GDM1 (cell line): ENCODE data around the gene CD22.

Source experiments
- DNase-seq: peaks from one replicate; lab custom pipeline; 2025; lab: John Stamatoyannopoulos, UW

Gene CD22

DNA sequence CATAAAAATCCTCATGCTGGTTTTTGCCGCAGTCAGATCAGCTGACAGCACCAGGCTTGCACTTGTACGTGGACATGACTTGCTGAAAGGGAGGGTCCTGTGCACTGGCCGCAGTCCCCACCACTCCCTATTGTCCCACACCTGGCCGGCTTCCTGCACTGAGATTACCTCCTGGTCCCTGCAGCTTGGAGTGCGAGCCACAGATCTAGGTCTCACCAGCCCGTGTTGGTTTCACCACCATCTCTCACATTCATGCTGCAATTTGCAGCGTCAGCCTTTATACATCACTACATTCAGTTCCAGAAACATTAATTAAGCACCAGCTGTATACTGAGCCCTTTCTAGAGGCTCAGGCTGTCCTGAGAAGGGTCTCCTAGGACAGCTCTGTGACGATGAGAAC, 15.0 kb upstream of the CD22 start:
- no peak for DNase-seq

DNA sequence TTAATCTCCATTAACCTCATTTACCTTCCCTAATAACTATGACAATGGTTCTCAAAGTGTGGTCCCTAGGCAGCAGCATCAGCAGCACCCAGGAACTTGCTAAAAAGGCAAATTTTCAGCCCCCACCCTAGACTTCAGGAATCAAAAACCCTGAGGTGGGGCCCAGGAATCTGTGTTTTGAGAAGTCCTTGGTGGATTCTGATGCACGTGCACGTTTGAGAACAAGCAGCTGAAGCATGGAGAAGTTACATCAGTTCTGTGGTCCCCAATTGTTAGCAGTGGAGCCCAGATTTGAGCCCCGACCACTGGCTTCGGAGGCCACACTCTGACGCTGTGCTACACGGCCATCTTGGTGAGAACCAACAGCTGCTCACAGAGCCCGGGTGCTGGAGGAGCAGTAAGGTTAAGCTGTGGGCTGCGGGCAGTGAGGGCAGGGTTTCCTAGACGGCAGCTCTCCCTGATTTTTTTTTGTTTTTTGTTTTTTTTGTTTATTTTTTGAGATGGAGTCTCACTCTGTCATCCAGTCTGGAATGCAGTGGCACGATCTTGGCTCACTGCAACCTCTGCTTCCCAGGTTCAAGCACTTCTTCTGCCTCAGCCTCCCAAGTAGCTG, 14.0 kb upstream of the CD22 start:
- no peak for DNase-seq

DNA sequence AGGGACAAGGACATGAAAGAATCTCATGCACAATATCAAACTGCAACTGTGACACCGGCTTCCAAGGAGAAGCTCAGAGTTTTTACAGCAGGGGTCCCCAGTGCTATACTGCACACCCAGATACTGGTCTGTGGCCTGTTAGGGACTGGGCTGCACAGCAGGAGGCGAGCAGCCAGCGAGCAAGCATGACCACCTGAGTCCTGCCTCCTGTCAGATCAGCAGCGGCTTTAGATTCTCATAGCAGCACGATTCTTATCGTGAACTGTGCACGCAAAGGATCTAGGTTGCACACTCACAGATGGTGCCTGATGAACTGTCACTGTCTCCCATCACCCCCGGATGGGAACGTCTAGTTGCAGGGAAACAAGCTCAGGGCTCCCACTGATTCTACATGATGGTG, 13.1 kb upstream of the CD22 start:
- no peak for DNase-seq

DNA sequence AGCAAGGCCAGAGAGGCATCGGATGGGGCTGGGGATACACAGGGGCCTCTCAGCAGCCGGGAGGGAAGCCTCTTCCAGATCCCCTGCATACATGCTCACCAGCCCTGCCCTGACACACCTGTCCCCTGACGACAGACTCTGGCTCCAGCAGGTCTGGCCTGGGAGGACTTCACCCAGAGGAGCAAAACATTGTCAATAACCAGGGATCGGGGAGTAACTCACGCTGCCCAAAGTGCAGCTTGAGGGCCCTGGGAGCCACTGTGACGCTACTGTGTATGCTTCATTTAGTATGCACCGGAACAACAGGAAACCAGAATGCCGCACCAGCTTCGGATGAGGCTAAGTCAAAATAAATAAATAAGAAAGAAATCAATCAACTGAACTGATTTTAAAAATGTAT, 12.4 kb upstream of the CD22 start:
- no peak for DNase-seq

DNA sequence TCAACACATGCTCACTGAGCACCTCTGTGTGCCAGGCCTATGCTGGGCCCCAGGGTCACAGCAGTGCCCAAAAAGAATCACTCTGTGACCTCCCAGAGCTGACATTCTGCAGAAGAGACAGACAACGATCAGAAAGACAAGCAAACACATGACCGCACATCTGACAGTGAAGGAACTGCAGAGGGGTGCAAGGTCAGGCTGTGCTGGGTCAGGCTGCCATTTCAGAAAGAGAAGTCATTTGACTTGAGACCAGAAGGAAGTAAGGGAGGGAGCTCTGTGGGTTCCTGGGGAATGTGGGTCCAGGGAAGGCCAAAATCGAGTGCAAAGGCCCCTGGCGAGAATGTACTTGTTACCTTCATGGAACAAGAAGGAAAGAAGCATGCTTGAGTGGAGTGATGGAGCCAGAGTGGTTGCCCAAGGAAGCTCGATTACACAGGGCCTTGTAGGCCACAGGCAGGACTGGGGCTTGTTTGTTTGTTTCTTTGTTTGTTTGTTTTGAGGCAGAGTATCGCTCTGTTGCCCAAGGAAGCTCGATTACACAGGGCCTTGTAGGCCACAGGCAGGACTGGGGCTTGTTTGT, 11.4 kb upstream of the CD22 start:
- no peak for DNase-seq

DNA sequence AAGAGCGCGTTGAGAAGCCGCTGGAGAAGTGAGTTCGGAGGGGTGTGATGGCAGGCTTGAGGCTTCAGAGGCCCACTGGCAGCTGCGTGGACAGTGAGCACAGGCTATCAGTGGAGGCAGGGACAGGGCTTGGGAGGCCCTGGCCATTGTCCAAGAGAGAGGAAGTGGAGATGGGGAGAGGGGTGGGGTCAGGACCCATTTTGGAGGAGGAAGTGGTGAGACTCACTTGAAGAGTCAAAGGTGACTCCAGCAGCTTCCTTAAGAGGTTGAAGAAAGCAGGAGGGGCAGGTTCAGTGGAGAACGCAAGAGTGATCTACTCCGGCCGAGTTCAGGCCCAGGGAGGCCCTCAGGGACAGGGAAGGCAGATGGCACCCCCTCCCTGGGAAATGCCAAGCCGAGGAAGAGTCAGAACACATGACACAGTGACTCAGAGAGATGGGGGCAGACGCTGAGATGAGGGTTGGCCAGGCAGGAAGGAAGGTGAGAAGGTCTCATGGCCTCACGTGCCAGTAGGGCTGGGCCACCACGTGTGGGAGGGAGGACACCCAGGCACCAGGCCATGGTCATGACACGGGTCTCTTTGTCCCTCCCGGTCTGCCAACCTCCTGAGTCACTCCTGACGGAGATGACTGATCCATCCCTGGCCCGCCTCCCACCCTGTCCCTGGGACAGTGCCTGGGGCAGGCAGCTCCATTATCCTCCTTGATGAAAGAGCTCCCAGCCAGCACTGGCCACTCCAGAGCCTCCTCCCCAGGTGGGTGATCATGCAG, 10.1 kb upstream of the CD22 start:
- no peak for DNase-seq

GRCh38 chr19:35320065-35320713, 8.8 kb upstream of the CD22 start:
- DNase-seq, result peak; percentile 11

DNA sequence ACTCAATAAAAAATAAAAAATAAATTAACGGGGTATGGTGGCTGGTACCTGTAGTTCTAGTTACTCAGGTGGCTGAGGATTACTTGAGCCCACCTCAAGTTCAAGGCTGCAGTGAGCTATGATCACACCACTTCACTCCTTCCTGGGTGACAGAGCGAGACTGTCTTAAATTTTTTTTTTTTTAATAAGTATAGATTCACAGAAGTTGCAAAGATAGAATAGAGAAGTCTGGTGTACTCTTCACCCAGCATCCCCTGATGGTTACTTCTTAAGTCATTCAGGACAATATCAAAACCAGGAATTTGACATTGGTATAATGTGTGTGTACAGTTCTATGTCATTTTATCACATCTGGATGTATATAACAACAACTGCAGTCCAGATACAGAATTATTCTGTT, 7.7 kb upstream of the CD22 start:
- no peak for DNase-seq

DNA sequence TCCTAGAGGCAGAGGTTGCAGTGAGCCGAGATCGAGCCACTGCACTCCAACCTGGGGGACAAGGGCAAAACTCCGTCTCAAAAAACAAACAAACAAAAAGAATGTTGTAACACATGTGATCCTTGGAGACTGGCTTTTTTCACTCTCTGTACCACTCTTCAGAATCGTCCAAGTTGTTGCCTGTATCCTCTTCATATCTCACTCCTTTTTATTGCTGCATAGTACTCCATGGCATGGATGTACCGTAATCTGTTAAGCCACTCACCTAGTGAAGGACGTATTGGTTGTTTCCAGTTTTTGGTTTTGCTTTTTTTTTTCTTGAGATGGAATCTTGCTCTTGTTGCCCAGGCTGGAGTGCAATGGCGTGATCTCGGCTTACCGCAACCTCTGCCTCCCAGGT, 7.0 kb upstream of the CD22 start:
- no peak for DNase-seq

GRCh38 chr19:35327642-35328041, 1.3 kb upstream of the CD22 start:
- DNase-seq, result no peak

- no peak for DNase-seq
Observed at GRCh38 chr19:35329323-35329722, 336 bp downstream of the CD22 start.

- DNase-seq, result no peak
Observed at GRCh38 chr19:35330475-35330874, 1.5 kb downstream of the CD22 start.

GRCh38 chr19:35331551-35332214, 2.7 kb downstream of the CD22 start:
- no peak for DNase-seq

DNA sequence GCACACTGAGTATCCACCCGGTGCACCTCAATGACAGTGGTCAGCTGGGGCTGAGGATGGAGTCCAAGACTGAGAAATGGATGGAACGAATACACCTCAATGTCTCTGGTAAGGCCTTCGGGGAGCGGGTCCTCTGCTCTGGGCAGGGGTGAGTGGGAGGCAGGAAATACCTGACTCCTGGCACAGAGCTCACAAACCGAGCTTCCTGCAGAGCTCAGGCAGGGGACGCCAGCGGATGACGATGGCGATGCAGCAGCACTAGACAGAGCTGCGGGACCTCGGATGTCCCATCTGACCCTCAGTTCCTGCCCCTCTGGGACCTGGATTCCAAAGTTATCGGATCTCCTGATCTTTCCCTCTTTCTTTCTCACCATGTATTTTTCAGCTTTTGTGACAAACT, 3.8 kb downstream of the CD22 start:
- DNase-seq, result no peak

- no peak for DNase-seq
Observed at GRCh38 chr19:35334144-35334753, 5.3 kb downstream of the CD22 start.

DNA sequence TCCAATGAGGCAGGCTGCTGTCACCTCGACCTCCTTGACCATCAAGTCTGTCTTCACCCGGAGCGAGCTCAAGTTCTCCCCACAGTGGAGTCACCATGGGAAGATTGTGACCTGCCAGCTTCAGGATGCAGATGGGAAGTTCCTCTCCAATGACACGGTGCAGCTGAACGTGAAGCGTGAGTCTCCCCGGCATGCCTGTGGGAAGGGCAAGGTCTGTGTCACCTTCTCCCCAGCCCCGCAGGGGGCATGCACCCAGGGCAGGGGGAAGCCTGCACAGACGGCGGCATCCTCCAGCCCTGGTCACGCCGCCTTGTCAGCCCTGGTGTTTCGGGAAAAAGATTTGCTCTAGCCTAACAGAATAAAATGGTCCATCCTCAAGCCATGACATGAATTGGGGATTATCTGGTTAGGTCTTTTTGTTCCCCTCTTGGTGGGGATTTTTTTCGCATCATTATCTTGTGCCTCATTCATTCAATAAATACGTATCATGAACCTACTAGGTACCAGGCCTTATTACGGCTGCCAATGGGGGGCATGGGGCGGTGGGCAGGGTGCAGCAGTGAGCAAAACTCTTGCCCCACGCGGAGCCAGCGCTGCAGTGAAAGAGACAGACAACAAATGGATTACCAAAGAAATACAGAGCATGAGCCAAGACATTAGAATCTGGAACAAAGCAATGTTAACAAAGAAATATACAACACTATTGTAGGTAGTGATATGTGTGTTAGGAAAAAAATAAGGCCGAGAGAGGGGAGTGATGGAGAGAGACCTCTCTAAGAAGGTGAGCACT, 7.4 kb downstream of the CD22 start:
- no peak for DNase-seq

GRCh38 chr19:35337097-35337983, 8.4 kb downstream of the CD22 start:
- DNase-seq, result no peak

DNA sequence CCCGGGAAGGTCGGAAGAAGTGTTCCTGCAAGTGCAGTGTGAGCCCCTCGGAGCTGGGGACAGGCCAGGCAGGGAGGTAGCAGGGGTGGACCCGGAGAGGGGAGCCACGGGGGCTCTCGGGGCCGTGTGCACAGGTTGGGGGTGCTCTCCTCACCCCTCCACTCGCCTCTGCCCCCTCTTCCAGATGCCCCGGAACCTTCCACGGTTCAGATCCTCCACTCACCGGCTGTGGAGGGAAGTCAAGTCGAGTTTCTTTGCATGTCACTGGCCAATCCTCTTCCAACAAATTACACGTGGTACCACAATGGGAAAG, 9.0 kb downstream of the CD22 start:
- DNase-seq, result no peak

DNA sequence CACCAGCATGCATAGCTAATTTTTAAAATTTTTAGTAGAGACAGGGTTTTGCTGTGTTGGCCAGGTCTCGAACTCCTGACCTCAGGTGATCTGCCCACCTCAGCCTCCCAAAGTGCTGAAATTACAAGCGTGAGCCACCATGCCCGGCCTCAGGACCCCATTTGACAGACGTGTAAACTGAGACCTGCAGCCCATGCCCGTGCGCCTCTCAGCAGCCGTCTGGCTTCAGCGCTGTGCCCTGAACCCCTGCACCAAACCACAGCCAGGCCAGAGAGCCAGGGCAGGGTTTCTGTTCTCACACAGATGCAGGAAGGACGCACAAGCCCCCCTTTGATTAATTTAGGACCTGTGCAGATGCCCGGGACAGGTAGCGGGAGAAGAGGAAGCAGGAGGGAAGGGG, 11.4 kb downstream of the CD22 start:
- no peak for DNase-seq

DNA sequence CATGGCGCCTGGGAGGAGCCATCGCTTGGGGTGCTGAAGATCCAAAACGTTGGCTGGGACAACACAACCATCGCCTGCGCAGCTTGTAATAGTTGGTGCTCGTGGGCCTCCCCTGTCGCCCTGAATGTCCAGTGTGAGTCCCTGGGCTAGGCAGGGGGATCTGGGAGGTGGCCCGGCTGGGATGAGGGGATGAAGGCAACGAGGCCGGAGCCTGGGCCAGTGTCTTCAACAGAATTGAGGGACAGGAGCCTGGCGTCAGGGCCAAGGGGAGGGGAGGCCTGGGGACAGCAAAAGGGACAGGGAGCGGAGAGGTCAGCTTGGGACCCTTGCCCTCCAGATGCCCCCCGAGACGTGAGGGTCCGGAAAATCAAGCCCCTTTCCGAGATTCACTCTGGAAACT, 12.0 kb downstream of the CD22 start:
- no peak for DNase-seq
